ENCODE data around the gene SRPRA. TPM values are rescaled to one million over a fixed set of nuclear protein-coding genes. Genes with fewer than 3 reads are reported as not detected.

SRPRA gene
- total RNA-seq, 1 donor from 2014 or later = 54.8 TPM

DNA sequence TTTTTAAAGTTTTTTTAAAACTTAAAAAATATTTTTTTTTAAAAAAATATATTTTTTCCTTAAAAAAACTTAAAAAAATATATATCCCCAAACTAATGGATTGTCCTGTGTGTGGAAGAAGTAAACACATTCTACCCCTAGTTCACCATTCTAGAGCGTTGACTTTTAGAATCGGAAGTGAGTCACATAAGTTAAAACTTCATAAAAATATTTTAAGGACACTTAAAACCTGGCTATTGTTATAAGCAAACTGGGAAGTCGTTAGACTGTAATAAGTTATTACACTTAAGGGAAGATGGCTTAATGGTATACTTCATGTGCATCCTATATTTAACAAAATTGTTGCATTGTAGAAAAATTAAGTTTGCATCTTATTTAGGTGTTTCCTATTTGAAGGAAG is 36.0 kb downstream of the SRPRA start:
- Mint-ChIP-seq H3K36me3 (ENCODE audit: low read depth, unreplicated experiment) (peaks cover 8% of the 10 kb centered on the region), H3K27ac (ENCODE audit: unreplicated experiment) (no peak overlapping the region), H3K4me1 (ENCODE audit: unreplicated experiment) (peaks cover 4% of the 10 kb centered on the region), H3K4me3 (ENCODE audit: unreplicated experiment) (no peak overlapping the region), H3K27me3 (ENCODE audit: unreplicated experiment) (no peaks in the 10 kb centered on the region), H3K9me3 (ENCODE audit: unreplicated experiment) (no peaks in the 10 kb centered on the region)
- no peak for DNase-seq (ENCODE audit: low spot score)
- TF ChIP-seq, protein P1, sequence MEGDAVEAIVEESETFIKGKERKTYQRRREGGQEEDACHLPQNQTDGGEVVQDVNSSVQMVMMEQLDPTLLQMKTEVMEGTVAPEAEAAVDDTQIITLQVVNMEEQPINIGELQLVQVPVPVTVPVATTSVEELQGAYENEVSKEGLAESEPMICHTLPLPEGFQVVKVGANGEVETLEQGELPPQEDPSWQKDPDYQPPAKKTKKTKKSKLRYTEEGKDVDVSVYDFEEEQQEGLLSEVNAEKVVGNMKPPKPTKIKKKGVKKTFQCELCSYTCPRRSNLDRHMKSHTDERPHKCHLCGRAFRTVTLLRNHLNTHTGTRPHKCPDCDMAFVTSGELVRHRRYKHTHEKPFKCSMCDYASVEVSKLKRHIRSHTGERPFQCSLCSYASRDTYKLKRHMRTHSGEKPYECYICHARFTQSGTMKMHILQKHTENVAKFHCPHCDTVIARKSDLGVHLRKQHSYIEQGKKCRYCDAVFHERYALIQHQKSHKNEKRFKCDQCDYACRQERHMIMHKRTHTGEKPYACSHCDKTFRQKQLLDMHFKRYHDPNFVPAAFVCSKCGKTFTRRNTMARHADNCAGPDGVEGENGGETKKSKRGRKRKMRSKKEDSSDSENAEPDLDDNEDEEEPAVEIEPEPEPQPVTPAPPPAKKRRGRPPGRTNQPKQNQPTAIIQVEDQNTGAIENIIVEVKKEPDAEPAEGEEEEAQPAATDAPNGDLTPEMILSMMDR (IDR thresholded peaks at IDR 0.05; ENCODE audit: unreplicated experiment) = no peak

DNA sequence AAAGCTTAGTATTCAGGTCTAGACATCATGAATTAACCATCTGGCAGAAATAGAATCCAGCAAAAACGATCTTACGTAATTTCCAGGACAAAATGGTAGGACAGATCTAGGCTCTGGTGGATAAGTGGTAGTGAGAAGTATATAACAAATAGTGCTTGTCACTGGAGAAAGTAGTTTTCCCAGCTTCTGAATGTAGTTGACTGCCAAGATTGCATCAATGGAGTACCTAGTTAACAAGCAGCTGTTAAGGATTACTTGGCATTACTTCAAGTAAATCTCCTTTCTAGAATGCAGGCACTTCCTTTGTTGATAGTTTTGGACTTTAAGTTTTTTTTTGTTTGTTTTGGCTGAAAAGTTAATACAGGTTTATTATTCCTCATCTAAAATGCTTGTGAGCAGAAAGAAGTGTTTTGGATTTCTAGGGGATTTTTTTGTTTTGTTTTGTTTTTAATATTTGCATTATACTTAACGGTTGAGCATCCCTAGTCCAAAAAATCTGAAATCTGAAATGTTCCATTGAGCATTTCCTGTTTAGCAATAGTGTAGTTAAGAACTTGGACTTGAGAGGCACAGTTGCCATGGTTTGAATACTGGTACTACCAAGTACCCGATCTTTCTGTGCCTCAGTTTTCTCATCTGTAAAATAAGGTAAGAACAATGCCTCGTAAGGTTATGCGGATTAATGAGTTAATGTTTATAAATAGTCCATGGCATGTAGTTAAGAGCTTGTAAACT is 36.8 kb downstream of the SRPRA start:
- Mint-ChIP-seq H3K27me3 (ENCODE audit: unreplicated experiment) (no peaks in the 10 kb centered on the region), H3K9me3 (ENCODE audit: unreplicated experiment) (no peaks in the 10 kb centered on the region), H3K36me3 (ENCODE audit: low read depth, unreplicated experiment) (peaks cover 8% of the 10 kb centered on the region), H3K27ac (ENCODE audit: unreplicated experiment) (no peak overlapping the region), H3K4me1 (ENCODE audit: unreplicated experiment) (peaks cover 4% of the 10 kb centered on the region), H3K4me3 (ENCODE audit: unreplicated experiment) (no peak overlapping the region)
- DNase-seq (ENCODE audit: low spot score) = no peak
- TF ChIP-seq, protein P1 (IDR thresholded peaks at IDR 0.05; ENCODE audit: unreplicated experiment) = no peak

DNA sequence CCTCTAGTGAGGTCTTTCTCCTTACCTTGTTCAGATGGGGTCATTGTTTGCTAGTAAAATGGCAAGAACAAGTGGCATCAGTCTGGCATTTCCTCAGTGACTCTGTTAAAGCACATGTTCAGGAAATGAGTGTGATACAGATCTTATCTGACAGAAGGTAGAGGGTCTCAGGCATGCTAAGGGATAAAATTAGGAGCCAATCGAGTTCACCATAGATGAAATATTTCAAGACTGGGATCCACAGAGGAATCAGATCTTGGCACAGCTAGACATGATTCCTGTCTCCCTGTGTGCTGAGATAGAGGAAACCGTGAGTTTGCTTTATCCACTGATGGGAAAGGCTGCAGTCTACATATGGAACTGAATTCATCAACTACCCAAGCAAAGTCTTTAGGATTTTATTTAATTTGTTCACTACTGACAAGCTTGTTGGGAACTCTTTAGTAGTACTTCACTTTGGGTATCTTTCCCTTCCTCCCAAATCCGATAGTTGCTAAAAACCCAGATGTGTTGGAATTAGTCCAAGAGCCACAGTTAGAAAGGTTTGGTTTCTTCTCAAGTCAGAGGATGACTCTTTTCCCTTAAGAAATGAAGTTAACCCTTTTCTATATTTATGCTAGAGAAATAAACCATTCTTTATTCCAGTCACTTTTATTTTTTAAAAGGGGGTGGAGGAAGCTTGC is 38.7 kb downstream of the SRPRA start:
- no peaks in the 10 kb centered on the region for H3K27me3 Mint-ChIP-seq (ENCODE audit: unreplicated experiment)
- H3K4me1 Mint-ChIP-seq (ENCODE audit: unreplicated experiment) = peaks cover 4% of the 10 kb centered on the region
- peaks cover 3% of the 10 kb centered on the region for H3K36me3 Mint-ChIP-seq (ENCODE audit: low read depth, unreplicated experiment)
- no peak overlapping the region for H3K27ac Mint-ChIP-seq (ENCODE audit: unreplicated experiment)
- no peak for DNase-seq (ENCODE audit: low spot score)
- no peak overlapping the region for H3K4me3 Mint-ChIP-seq (ENCODE audit: unreplicated experiment)
- TF ChIP-seq, protein P1 (IDR thresholded peaks at IDR 0.05; ENCODE audit: unreplicated experiment) = no peak
- no peaks in the 10 kb centered on the region for H3K9me3 Mint-ChIP-seq (ENCODE audit: unreplicated experiment)

DNA sequence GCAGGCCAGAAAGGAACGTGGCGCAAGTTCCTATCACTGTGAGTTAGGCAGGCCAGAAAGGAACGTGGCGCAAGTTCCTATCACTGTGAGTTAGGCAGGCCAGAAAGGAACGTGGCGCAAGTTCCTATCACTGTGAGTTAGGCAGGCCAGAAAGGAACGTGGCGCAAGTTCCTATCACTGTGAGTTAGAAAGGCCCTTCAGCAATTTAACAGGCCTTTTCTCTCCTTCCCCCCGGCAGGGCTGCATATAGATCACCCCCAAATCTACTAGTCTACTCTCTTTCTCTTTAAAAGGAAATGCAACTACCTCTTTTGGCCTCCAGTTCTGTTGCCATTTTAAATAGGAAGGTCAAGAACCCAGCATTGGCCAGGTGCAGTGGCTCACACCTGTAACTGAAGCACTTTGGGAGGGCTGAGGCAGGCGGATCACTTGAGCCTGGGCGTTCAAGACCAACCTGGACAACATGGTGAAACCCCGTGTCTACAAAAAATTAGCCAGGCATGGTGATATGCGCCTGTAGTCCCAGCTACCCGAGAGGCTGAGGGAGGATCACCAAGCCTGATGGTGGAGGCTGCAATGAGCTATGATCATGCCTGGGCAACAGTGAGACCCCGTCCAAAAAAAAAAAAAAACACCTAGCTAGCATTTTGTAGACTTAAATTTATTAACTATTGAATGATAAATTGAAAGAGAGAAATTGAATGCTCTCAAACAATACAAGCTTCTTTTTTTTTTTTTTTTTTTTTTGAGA is 42.2 kb downstream of the SRPRA start:
- DNase-seq (ENCODE audit: low spot score) = no peak
- TF ChIP-seq, protein P1 (IDR thresholded peaks at IDR 0.05; ENCODE audit: unreplicated experiment) = no peak
- no peak overlapping the region for H3K27ac Mint-ChIP-seq (ENCODE audit: unreplicated experiment)
- no peak overlapping the region for H3K4me3 Mint-ChIP-seq (ENCODE audit: unreplicated experiment)
- H3K9me3 Mint-ChIP-seq (ENCODE audit: unreplicated experiment) = no peaks in the 10 kb centered on the region
- peaks cover 3% of the 10 kb centered on the region for H3K36me3 Mint-ChIP-seq (ENCODE audit: low read depth, unreplicated experiment)
- H3K4me1 Mint-ChIP-seq (ENCODE audit: unreplicated experiment) = peaks cover 4% of the 10 kb centered on the region
- H3K27me3 Mint-ChIP-seq (ENCODE audit: unreplicated experiment) = no peaks in the 10 kb centered on the region
